DOHH2 (cell line): ENCODE data around the gene WWP2.

Experiments used
- H3F3A ChIP-seq: fragments of 200-600 bp; sonication (generic), shearing (Covaris generic); 2 replicates; pipeline ENCODE4 v1.6.0; 2016; ENCODE audit warnings: antibody characterized with exemption, mild to moderate bottlenecking; ENCODE audit not compliant: control insufficient read depth, insufficient read depth
- H3K27ac ChIP-seq: fragments of 200-600 bp; sonication (generic); 2 replicates; pipeline ENCODE4 v1.5.1; 2014; ENCODE audit warnings: low read depth, mild to moderate bottlenecking, low read length, moderate library complexity
- H3K27me3 ChIP-seq: fragments of 200-600 bp; sonication (generic); 2 replicates; pipeline ENCODE4 v1.6.1; 2014; ENCODE audit warnings: mild to moderate bottlenecking, low read length, mixed read lengths; ENCODE audit not compliant: control insufficient read depth
- H3K36me3 ChIP-seq: fragments of 200-600 bp; sonication (generic); 2 replicates; pipeline ENCODE4 v1.6.1; 2014; ENCODE audit warnings: mild to moderate bottlenecking, low read length, moderate library complexity, mixed read lengths; ENCODE audit not compliant: control insufficient read depth
- H3K4me1 ChIP-seq: fragments of 200-600 bp; sonication (generic); 2 replicates; pipeline ENCODE4 v1.6.1; 2014; ENCODE audit warnings: mild to moderate bottlenecking, low read length, mixed read lengths; ENCODE audit not compliant: control insufficient read depth
- H3K4me2 ChIP-seq: fragments of 200-600 bp; sonication (generic); 2 replicates; pipeline ENCODE4 v1.6.0; 2014; ENCODE audit warnings: mild to moderate bottlenecking, low read length, moderate library complexity
- H3K4me3 ChIP-seq: fragments of 200-600 bp; sonication (generic); 2 replicates; pipeline ENCODE4 v1.5.1; 2014; ENCODE audit warnings: mild to moderate bottlenecking, low read length, mixed read lengths
- H3K79me2 ChIP-seq: fragments of 200-600 bp; sonication (generic); 2 replicates; pipeline ENCODE4 v1.6.1; 2014; ENCODE audit warnings: mild to moderate bottlenecking, low read length, mixed read lengths; ENCODE audit not compliant: control insufficient read depth
- H3K9me2 ChIP-seq: fragments of 200-600 bp; sonication (generic); replicated peaks from 2 replicates; pipeline ENCODE4 v1.6.1; 2014; ENCODE audit warnings: mild to moderate bottlenecking, low read length, mixed read lengths; ENCODE audit not compliant: control insufficient read depth
- H3K9me3 ChIP-seq: fragments of 200-600 bp; sonication (generic); 2 replicates; pipeline ENCODE4 v1.6.1; 2014; ENCODE audit warnings: antibody characterized with exemption, low read length, mixed read lengths; ENCODE audit not compliant: control insufficient read depth, insufficient read depth
- H4K20me1 ChIP-seq: fragments of 200-600 bp; sonication (generic); 2 replicates; pipeline ENCODE4 v1.6.0; 2014; ENCODE audit warnings: low read depth, mild to moderate bottlenecking, antibody characterized with exemption, low read length, moderate library complexity; ENCODE audit not compliant: control insufficient read depth, insufficient read depth
- CTCF ChIP-seq: fragments of 200-600 bp; sonication (generic); IDR thresholded peaks from one replicate; pipeline ENCODE4 v1.5.1; 2014; ENCODE audit warnings: antibody characterized with exemption, mild to moderate bottlenecking, low read depth, low read length; ENCODE audit not compliant: poor library complexity, severe bottlenecking
- EZH2phosphoT487 ChIP-seq: fragments of 200-600 bp; sonication (generic); IDR thresholded peaks from 2 replicates; pipeline ENCODE4 v1.6.1; 2017; ENCODE audit warnings: borderline replicate concordance, mild to moderate bottlenecking, antibody characterized with exemption, low read length, moderate library complexity, mixed read lengths

Gene WWP2

GRCh38 chr16:69883744-69884143, 121.6 kb downstream of the WWP2 start:
- Histone ChIP-seq H4K20me1 (no peaks in the 10 kb centered on the region), H3K36me3 (peaks cover 11% of the 10 kb centered on the region), H3K9me2 (no peaks in the 10 kb centered on the region), H3K4me1 (no peaks in the 10 kb centered on the region), H3K27ac (no peak overlapping the region), H3K79me2 (no peaks in the 10 kb centered on the region), H3K4me2 (no peak overlapping the region), H3F3A (no peaks in the 10 kb centered on the region), H3K9me3 (no peaks in the 10 kb centered on the region), H3K4me3 (no peak overlapping the region), H3K27me3 (no peaks in the 10 kb centered on the region)
- TF ChIP-seq CTCF: no peak
- TF ChIP-seq EZH2phosphoT487: no peak

- Histone ChIP-seq H3F3A (no peaks in the 10 kb centered on the region), H3K27ac (no peak overlapping the region), H4K20me1 (no peaks in the 10 kb centered on the region), H3K9me2 (no peaks in the 10 kb centered on the region), H3K4me1 (no peaks in the 10 kb centered on the region), H3K27me3 (no peaks in the 10 kb centered on the region), H3K36me3 (peaks cover 15% of the 10 kb centered on the region), H3K79me2 (no peaks in the 10 kb centered on the region), H3K4me2 (no peak overlapping the region), H3K9me3 (no peaks in the 10 kb centered on the region), H3K4me3 (no peak overlapping the region)
- no peak for TF ChIP-seq EZH2phosphoT487
- no peak for TF ChIP-seq CTCF
Measured at GRCh38 chr16:69885722-69886121, 123.6 kb downstream of the WWP2 start.

- H3K4me1 ChIP-seq: no peaks in the 10 kb centered on the region
- H3K79me2 ChIP-seq: no peaks in the 10 kb centered on the region
- H4K20me1 ChIP-seq: no peaks in the 10 kb centered on the region
- H3K9me2 ChIP-seq: no peaks in the 10 kb centered on the region
- no peak for TF ChIP-seq CTCF
- TF ChIP-seq EZH2phosphoT487: no peak
- H3K27me3 ChIP-seq: no peaks in the 10 kb centered on the region
- H3K4me2 ChIP-seq: no peak overlapping the region
- H3K36me3 ChIP-seq: peaks cover 15% of the 10 kb centered on the region
- H3K9me3 ChIP-seq: no peaks in the 10 kb centered on the region
- H3F3A ChIP-seq: no peaks in the 10 kb centered on the region
- no peak overlapping the region for H3K27ac ChIP-seq
- H3K4me3 ChIP-seq: no peak overlapping the region
Measured at GRCh38 chr16:69886726-69887125, 124.6 kb downstream of the WWP2 start.
